Fibroblast of gingiva (primary cell): ENCODE results near the gene NUDT3.
"Not testable (repeated sequence)": the region's sequence is repeated elsewhere in the genome, so short reads cannot be mapped to it uniquely, and the experiment has no call there.

ENCODE experiments used
- DNase-seq: peaks from one replicate; pipeline ENCODE4 v3.0.0-alpha.2; 2011; ENCODE audit warnings: low read depth

The NUDT3 gene

DNA sequence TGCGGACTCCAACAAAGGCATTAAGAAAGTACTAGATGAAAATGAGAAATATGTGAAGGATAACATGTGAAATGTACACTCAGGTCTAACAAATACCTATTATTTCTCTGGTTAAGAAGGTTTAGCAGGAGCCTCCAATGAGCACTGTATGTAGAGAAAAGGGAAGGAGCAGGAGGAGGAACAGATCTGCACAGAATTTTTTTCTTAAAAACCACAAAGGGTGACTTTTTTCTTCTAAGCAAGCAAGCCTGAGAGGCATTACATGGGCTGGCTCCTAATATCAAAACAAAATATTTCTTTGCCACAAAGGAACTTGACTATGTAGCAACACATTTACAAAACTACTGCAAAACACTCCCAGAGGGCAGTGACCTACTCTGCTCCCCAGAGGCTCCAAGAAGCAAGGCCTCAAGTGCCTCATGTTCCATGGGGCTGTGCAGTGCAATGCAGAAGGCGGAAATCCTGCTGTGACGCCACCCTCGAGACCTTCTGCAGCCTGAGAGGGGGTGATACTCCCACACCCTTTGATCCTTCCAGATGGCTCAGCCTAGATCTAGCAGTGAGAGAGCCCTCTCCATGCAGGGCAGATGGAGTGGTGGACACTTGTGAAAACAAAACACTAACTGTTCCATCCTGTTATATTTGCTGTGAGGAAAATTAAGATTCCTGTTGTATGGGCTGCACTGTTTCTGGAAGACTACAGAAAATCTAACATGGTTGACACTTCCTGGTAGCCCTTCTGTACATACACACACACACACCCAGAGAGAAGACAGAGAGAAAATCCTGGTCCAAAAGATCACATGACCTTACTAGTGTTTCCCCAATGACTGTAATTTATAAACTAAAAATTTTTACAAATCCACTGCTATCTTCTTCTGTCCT, 107.7 kb downstream of the NUDT3 start:
- DNase-seq = peak; percentile 97

DNA sequence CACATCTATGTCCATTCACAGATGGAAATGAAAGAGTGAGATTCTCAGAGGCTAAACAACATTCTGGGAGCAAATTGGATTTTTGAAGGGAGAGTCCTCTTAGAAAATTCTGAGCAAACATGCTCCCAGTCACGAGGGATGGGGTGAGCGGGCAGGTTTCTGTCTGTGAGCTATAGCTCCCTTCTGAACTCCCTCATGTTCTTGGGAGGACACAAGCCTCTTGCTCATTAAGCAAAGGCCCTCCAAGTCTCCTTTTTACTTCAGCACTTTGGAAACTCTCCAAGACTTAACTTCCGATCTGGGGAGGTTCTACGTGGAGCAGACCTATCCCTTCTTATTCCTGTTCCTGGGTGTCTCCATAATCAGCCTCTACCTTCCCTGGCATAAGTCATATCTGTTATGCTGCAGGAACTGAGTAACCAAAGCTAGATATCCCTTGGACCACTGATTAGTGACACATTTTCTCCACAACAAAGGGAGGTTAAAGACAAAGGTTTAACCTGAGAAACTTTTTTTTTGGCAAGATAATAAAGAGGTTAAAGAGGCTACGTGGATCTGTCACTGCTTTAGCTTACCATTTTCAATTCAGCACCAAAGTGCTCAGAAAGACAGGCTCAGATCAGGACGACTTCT, 110.7 kb downstream of the NUDT3 start:
- DNase-seq = no peak

DNA sequence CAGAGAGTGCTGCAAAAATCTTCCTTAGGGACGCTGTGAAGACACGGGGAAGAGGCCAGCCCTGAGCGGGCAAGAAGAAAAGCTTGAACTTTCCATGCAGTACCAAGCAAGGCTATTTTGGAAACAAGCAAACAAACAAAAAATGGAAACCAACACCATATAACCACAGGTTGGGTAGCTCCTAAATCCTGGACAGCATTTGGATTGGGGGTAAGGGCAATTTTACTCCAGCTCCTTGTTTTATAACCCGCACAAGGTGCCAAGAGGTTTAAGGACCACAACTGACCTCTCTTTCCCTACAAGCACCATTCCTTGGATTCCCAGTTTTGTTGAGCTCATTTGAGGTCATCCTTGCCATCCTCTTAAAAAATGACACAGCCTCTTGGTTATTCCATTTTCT, 112.3 kb downstream of the NUDT3 start:
- DNase-seq = no peak

DNA sequence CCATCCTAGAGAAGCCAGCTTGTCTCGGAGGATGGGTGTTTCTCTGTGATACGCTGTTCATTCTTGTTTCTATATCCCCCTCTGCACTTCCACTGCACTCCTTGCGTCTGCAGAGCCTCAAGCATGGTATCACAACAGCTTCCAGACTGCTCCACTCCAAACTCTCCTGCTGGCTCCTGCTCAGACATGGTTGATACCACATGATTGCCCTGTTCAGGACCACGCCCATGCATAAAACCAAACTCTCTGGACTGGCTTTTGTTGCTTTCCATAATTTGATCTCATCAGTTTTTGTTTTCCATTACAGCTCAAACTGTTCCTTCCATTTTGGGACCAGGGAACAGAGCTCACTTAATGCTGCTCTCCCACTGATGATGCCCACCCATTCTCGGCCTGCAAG, 113.6 kb downstream of the NUDT3 start:
- no peak for DNase-seq

DNA sequence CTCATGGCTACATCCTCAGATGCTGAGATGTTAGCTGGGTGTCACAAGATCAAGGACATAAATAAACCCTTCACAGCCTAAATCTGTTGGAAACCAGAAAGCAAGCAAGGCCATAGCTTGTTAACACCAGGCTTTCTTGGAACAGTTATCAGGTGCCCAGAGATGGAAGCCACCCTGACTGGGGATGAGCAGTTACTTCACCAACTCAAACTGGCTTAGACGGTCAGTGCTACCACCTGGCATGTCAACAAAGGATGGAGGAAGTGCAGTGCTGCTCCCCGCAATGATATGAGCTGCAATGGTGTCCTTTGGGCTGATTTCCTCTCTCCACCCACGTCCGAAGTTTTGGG, 114.7 kb downstream of the NUDT3 start:
- DNase-seq = no peak

DNA sequence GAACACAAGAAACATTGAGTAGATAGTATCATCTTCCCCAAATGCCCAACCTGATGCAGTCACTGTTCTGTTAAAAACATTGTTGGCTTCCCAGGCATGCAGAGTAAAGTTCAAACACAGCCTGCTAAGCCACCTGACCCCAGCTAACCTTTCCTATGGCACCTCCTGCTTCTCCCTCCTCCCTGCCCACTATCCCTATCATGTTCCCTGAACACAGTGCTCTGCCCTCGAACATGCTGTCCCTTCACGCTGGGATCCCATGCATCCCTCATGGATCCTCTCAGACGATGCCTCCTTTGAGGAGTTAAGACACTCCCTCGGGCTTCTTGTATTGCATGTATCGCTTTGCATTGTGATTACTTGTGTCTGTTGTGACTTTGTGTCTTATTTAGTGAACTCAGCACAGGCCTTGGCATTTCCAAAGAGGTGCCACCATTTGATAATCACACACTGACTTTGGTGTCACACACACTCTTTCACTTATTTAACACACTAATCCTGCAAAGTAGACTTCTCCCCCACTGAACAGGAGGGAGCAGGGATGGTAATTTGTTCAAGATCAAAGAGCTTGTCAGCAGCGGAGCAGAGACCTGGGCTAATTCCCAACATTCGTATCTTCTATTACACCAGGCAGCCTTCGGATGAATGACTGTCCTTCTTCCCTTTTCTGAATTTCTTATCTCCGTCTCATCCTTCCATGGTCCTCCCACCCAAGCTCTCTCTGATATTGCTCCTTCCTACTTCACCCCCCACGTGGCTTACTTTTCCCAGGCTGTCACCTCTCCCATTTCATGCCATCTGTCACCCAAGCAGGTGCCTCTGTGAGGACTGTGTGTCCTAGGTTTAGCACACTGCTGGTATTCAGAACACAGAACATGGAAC, 115.3 kb downstream of the NUDT3 start:
- no peak for DNase-seq

DNA sequence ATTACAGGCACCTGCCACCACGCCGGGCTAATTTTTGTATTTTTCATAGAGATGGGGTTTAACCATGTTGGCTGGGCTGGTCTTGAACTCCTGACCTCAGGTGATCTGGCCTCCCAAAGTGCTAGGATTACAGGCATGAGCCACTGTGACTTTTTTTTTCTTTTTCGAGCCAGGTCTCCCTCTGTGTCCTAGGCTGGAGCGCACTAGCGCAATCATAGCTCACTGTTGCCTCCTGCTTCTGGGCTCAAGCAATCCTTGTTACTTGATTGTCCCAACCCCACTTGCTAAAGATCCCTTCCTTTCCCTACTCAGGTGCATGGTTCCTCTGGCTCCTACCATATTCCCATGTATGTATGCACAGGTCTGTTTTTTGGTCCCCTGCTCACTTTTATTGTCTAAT, 116.3 kb downstream of the NUDT3 start:
- no peak for DNase-seq

DNA sequence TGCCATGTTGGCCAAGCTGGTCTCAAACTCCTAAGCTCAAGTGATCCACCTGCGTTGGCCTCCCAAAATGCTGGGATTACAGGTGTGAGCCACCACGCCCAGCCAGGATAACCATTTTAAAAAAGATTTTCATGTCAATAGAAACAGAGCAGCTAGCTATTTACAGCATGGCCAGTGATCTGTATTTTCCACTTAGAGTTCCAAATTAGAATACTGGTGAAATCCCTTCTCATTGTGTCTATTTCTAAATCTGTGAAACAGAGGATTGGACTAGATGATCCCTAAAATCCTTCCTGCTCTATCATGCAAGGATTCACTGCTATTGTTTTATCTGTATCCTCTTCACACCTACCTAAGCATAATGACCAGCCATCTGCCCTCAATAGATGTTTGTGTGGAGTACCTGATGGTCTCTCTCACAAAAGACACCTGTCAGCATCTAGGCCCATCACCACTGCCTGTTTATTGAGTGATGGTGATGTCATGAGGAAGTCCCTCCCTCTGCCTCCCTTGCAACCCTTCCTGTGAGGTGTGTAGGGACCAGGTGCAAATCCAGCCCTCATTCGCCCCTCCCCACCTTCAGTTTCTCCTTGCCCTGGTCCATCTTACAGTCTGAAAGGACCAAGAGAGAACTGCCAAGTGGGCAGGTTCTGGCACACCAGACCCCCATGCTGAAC, 117.2 kb downstream of the NUDT3 start:
- DNase-seq = no peak

DNA sequence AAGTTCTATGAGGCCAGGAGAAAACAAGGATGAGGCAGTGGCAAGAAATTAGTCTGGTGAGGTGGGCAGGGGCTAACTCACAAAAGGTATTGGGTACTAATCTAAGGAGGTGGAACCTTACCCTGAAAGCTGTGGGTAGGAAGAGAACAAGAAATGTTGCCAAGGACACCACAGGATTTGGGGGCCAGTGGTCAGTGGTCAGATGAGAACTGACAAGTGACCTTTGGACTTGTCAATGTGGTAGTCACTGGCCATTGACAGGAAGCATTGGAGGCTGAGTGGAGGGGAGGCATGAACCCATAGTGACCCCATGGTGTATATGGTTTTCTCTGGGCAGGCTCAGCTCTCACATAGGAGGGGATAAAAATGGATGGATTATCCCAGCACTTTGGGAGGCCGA, 118.3 kb downstream of the NUDT3 start:
- DNase-seq = no peak

DNA sequence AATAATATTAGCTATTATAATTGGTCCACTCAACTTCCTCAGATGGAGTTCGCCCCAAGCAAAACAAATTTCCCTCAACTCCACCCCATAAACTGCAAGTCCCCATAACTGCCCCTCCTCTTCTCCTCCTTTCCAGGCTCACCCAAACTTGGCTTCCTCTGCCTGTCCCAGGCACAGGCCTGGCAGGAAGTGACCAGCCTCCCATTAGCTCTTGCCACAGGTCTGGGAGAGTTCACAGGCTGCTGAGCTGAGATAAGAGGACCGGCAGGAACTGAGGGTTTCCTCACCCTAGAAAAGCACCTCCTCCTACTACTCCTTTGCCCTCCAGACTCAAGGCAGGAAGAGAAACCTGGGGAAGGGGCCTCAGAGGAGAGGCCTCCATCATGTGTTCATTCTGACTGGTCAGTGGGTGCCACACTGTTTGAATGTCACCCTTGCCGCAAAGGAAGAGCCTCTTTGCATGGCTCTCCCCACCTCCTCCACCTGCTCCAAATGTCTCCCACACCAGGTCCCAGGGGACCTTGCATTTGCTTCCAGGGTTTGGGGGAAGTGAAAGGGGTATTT, 119.1 kb downstream of the NUDT3 start:
- DNase-seq = no peak

DNA sequence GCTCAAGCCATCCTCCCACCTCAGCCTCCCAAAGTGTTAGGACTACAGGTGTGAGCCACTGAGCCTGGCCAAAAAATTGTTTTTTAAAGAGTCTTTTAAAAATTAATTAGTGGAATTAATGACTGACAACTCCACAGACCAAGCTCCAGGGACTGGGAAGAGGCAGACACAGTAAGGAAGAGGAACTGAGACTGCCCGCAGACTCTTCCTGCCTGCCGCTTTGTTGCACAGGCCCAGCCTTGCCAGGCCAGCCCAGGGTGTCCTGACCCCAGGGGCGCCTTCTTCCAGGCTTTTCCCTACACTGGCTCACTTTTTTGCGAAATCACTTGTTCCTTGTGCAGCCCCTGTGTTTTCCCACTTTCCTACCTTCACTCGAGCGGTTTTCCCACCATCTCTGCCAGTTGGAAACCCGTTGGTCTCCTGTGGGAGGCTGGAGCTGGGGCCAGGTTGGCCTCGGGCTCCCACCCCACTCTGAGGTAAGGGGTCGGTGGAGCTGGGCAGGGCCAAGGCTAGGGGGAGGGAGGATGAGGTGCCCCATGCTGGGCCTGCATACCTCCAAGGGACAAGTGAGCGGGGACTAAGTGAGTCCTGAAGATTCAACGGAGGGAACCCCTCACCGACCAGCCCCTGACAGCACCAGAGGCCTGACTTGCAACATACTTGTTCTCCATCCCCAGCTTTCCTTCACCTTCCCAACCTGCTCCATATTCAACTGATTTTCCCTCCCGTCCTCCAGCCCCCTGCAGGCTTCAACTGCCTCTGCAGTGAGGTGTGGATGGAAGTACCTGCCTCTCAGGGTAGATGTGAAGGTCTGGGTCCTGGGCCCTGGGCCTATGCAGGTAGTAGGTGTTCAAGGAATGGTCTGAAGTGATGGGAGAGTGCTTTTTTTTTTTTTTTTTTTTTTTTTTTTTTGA, 120.2 kb downstream of the NUDT3 start:
- no peak for DNase-seq

DNA sequence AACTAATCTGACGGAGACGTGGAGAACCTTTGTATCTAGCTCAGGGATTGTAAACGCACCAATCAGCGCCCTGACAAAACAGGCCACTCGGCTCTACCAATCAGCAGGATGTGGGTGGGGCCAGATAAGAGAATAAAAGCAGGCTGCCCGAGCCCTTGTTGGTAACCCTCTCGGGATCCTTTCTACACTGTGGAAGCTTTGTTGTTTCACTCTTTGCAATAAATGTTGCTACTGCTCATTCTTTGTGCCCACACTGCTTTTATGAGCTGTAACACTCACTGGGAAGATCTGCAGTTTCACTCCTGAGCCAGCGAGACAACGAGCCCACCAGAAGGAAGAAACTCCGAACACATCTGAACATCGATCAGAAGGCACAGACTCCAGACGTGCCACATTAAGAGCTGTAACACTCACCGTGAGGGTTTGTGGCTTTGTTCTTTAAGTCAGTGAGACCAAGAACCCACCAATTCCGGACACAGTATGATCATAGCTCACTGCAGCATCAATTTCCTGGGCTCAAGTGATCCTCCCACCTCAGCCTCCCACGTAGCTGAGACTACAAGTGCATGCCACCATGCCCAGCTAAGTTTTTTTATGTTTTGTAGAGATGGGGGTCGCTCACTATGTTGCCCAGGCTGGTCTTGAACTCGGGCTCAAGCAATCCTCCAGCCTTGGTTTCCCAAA, 122.7 kb downstream of the NUDT3 start:
- not testable (repeated sequence) for DNase-seq

DNA sequence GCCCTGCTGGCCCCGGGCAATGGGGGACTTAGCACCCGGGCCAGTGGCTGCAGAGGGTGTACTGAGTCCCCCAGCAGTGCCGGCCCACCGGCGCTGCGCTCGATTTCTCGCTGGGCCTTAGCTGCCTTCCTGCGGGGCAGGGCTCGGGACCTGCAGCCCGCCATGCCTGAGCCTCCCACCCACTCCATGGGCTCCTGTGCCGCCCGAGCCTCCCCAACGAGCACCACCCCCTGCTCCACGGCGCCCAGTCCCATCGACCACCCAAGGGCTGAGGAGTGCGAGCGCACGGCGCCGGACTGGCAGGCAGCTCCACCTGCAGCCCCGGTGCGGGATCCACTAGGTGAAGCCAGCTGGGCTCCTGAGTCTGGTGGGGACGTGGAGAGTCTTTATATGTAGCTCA, 123.3 kb downstream of the NUDT3 start:
- DNase-seq = not testable (repeated sequence)

DNA sequence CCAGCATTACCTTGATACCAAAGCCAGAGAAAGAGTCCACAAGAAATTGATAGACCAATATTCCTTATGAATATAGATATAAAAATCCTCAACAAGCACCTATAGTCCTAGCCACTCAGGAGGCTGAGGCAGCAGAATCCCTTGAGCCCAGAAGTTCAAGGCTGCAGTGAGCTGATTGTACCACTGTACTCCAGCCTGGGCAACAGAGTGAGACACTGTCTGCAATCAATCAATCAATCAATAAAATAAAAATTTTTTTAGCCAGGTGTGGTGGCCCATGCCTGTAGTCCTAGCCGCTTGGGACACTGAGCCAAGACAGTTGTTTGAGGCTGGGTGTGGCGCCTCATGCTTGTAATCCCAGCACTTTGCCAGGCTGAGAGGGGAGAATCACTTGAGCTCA, 124.7 kb downstream of the NUDT3 start:
- DNase-seq = no peak

DNA sequence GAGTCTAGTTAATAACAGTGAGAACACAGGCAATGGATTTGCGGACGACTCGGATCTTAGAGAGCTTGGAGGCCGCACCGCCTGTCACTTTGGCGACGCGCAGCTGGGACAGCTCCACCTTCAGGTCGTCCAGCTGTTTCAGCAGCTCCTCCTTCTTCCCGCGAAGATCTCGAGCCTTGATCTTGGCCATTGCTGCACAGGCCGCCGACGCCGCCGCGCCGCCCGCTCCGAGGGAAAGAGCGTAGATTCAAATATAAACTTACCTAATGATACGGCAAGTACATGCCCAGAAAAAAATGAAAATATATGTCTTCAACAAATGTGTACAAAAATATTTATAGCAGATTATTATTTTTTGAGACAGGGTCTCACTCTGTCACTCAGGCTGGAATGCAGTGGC, 129.0 kb downstream of the NUDT3 start:
- not testable (repeated sequence) for DNase-seq

DNA sequence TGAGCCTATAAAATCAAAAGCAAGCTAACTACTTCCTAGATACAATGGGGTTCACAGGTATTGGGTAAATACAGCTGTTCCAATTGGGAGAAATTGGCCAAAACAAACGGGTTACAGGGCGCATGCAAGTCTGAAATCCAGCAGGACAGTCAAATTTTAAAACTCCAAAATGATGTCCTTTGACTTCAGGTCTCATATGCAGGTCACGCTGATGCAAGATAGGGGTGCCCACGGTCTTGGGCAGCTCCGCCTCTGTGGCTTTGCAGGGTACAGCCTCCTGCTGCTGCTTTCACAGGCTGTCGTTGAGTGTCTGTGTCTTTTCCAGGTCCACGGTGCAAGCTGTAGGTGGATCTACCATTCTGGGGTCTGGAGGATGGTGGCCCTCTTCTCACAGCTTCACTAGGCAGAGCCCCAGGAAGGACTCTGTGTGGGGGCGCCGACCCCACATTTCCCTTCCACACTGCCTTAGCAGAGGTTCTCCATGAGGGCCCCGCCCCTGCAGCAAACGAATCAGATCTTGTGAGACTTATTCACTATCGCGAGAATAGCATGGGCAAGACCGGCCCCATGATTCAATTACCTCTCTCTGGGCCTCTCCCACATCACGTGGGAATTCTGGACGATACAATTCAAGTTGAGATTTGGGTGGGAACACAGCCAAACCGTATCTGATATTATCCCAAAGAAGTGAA, 131.7 kb downstream of the NUDT3 start:
- no peak for DNase-seq

DNA sequence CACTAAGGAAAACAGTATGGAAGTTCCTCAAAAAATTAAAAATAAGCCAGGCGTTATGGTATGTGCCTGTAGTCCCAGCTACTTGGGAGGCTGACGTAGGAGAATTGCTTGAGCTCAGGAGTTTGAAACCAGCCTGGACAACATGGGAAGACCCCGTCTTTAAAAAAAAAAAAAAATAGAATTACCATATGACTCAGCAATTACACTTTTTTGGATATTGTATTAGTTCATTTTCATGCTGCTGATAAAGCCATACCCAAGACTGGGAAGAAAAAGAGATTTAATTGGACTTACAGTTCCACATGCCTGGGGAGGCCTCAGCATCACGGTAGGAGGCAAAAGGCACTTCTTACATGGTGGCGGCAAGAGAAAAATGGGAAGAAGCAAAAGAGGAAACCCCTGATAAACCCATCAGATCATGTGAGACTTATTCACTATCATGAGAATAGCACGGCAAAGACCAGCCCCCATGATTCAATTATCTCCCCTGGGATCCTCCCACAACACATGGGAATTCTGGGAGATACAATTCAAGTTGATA, 132.9 kb downstream of the NUDT3 start:
- DNase-seq = no peak

DNA sequence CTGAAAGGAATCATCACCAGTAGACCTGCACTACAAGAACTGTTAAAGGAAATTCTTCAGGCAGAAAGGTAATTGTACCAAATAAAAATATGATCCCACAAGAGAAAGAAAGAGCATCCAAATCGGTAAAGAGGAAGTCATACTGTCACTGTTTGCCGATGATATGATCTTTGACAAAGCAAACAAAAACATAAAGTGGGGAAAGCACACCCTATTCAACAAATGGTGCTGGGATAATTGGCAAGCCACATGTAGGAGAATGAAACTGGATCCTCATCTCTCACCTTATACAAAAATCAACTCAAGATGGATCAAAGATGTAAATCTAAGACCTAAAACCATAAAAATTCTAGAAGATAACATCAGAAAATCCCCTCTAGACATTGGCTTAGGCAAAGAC, 140.1 kb downstream of the NUDT3 start:
- DNase-seq = not testable (repeated sequence)
